Esophagus (tissue), 2 donors: ENCODE results near the gene UBE2E1. TPM values are rescaled to one million over a fixed set of nuclear protein-coding genes. Genes with fewer than 3 reads are reported as not detected.

ENCODE experiments used
- H3K27ac ChIP-seq, 2 donors: one replicate each; pipeline ENCODE4 v1.5.1; 2013; ENCODE audit warnings: low read depth in 2 of 2, mild to moderate bottlenecking in 2 of 2, inconsistent platforms in 1 of 2, low read length in 1 of 2, moderate library complexity in 1 of 2
- H3K27me3 ChIP-seq, 2 donors: one replicate each; pipeline ENCODE4 v1.6.1; 2013; ENCODE audit warnings: low read length in 2 of 2, control low read depth in 1 of 2, mild to moderate bottlenecking in 1 of 2; ENCODE audit not compliant: insufficient read depth in 2 of 2, control insufficient read depth in 1 of 2
- H3K36me3 ChIP-seq, 2 donors: one replicate each; pipeline ENCODE4 v1.6.1; 2013; ENCODE audit warnings: low read length in 1 of 2; ENCODE audit not compliant: control insufficient read depth in 2 of 2, insufficient read depth in 2 of 2
- H3K4me1 ChIP-seq, 2 donors: one replicate each; pipeline ENCODE4 v1.6.1; 2013; ENCODE audit warnings: low read length in 1 of 2; ENCODE audit not compliant: control insufficient read depth in 2 of 2, insufficient read depth in 2 of 2
- H3K4me3 ChIP-seq, 2 donors: one replicate each; pipeline ENCODE4 v1.5.1; 2013; ENCODE audit warnings: low read length in 2 of 2, mild to moderate bottlenecking in 2 of 2, low read depth in 1 of 2, moderate library complexity in 1 of 2
- H3K9me3 ChIP-seq, 2 donors: one replicate each; pipeline ENCODE4 v1.6.1; 2013; ENCODE audit warnings: mild to moderate bottlenecking in 2 of 2, low read depth in 1 of 2, low read length in 1 of 2, moderate library complexity in 1 of 2; ENCODE audit not compliant: control insufficient read depth in 2 of 2, insufficient read depth in 1 of 2
- WGBS, 2 donors: extraction: QIAGEN DNeasy Blood & Tissue Kit; methylation state at CpG; one replicate each; pipeline ENCODE4 v1.1.7; 2013; 5-methylcytosine and 5-hydroxymethylcytosine counted together
- polyA plus RNA-seq, 2 donors: library from polyadenylated mRNA; stranded (reverse); fragments of 200-250 nt; gene quantifications; one replicate each; pipeline ENCODE4 v1.2.3, GENCODE V29; 2013
- donor health status: healthy with polysubstance abuse.
- donor health status: Bipolar disorder and iron deficiency.

Gene UBE2E1
- polyA plus RNA-seq, 2 donors: 86.1 to 102 TPM

- Histone ChIP-seq H3K4me1 (no peaks in the 10 kb centered on the region), H3K9me3 (no peaks in the 10 kb centered on the region), H3K36me3 (no peaks in the 10 kb centered on the region), H3K27me3 (no peaks in the 10 kb centered on the region), H3K4me3 (peak overlapping the region; percentile 83 to 98), H3K27ac (peak overlapping the region; percentile 78 to 86)
- 2 to 3% methylated on average over 47 to 71 of the region's 71 CpGs for WGBS, 2 donors
Observed at GRCh38 chr3:23806534-23807423, 1.0 kb downstream of the UBE2E1 start.

- Histone ChIP-seq H3K4me3 (peak overlapping the region; percentile 83 to 98), H3K4me1 (no peaks in the 10 kb centered on the region), H3K36me3 (no peaks in the 10 kb centered on the region), H3K27me3 (no peaks in the 10 kb centered on the region), H3K27ac (peak overlapping the region; percentile 78 to 85), H3K9me3 (no peaks in the 10 kb centered on the region)
- WGBS, 2 donors: 26 to 27% methylated on average over 5 of the region's 5 CpGs
Observed at GRCh38 chr3:23807424-23808015, 1.8 kb downstream of the UBE2E1 start.

- no peak overlapping the region for H3K4me3 ChIP-seq
- no peaks in the 10 kb centered on the region for H3K27me3 ChIP-seq
- no peaks in the 10 kb centered on the region for H3K36me3 ChIP-seq
- no peaks in the 10 kb centered on the region for H3K4me1 ChIP-seq
- WGBS, 2 donors: 56% methylated on average over 5 of the region's 5 CpGs
- no peaks in the 10 kb centered on the region for H3K9me3 ChIP-seq
- H3K27ac ChIP-seq: peak overlapping the region in 1 of 2 donors; percentile 30
Observed at GRCh38 chr3:23808525-23808924, 2.8 kb downstream of the UBE2E1 start.

- 42 to 46% methylated on average over 2 of the region's 2 CpGs for WGBS, 2 donors
- H3K27me3 ChIP-seq: no peaks in the 10 kb centered on the region
- no peak overlapping the region for H3K4me3 ChIP-seq
- peak overlapping the region; percentile 6 to 48 for H3K27ac ChIP-seq
- H3K36me3 ChIP-seq: no peaks in the 10 kb centered on the region
- no peaks in the 10 kb centered on the region for H3K4me1 ChIP-seq
- no peaks in the 10 kb centered on the region for H3K9me3 ChIP-seq
Observed at GRCh38 chr3:23809294-23809693, 3.5 kb downstream of the UBE2E1 start.

DNA sequence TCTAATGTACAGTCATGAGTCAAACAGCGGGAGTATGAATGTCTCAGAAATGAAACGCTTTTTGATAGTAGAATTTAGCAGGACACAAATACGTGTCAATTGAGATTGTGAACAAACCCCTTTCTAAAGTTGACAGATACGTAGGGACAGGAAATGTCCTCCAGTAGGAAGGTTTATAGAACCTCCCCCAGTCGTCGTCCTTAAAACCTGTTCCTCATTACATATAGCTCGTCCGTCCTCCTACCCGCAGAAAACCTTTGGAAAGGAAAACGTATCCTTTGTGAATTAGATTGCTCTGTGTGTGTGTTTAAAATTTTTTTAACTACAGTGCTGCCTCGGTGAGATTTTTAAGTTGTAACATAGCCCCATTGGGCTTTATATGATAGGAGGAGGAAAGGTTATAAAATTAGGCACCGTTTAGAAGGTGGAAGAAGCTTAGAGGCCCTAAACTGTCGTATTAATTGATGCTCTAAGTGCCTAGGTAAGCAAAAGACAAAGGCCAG lies 4.1 kb downstream of the UBE2E1 start:
- Histone ChIP-seq H3K9me3 (no peaks in the 10 kb centered on the region), H3K4me1 (no peaks in the 10 kb centered on the region), H3K27ac (peak overlapping the region; percentile 79 to 91), H3K27me3 (no peaks in the 10 kb centered on the region), H3K36me3 (no peaks in the 10 kb centered on the region), H3K4me3 (peak overlapping the region; percentile 83 to 86)
- WGBS, 2 donors: 38 to 47% methylated on average over 13 of the region's 13 CpGs

DNA sequence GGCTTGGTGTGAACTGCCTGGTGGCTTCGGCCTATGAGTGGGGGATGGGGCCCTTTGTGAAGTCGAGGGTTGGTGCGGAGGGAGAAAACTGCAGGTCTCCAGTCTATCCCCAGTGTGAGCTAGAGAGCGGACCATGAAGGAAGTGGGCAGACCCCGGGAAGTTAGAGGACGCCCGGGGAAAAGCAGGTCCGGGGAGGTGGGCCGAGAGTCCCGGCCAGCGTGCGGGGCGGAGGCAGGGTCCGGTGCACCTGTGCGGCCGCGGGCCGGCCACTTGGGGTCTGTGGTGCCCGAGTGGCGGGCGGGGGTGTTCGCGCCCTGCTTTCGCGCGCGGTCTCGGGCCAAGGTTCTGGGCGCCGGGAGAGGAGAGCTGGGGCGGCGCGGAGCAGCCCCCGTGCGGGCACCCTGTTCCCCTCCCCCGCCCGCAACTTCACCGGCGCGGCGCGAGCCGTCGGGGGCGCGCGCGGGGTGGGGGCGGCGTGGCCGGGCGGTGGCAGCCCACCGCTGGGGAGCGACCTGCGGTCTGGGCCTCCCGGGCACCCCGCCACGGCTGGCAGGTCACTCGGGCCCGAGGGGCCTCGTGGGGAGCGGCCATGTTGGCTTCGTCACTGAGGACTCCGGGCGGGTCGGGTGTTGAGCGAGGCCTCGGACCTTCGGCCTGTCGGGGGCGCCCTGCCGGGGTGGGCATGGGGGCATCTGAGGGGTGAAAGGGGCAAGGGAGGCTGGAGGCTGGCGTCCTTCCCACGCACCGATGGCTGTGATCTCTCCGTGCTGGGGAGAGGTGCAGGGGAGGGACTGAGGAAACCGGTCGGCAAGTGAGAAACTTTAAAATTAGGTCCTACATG lies 4.8 kb downstream of the UBE2E1 start:
- Histone ChIP-seq H3K9me3 (no peaks in the 10 kb centered on the region), H3K27ac (peak overlapping the region; percentile 79 to 91), H3K27me3 (no peaks in the 10 kb centered on the region), H3K4me3 (peak overlapping the region; percentile 83 to 86), H3K4me1 (no peaks in the 10 kb centered on the region), H3K36me3 (no peaks in the 10 kb centered on the region)
- WGBS, 2 donors: 1% methylated on average over 52 to 78 of the region's 78 CpGs

GRCh38 chr3:23811185-23811527 lies 5.4 kb downstream of the UBE2E1 start:
- H3K27ac ChIP-seq: peak overlapping the region; percentile 79 to 91
- H3K4me3 ChIP-seq: peak overlapping the region; percentile 83 to 86
- 28 to 39% methylated on average over 10 of the region's 10 CpGs for WGBS, 2 donors
- H3K36me3 ChIP-seq: no peaks in the 10 kb centered on the region
- H3K4me1 ChIP-seq: no peaks in the 10 kb centered on the region
- H3K9me3 ChIP-seq: no peaks in the 10 kb centered on the region
- H3K27me3 ChIP-seq: no peaks in the 10 kb centered on the region

DNA sequence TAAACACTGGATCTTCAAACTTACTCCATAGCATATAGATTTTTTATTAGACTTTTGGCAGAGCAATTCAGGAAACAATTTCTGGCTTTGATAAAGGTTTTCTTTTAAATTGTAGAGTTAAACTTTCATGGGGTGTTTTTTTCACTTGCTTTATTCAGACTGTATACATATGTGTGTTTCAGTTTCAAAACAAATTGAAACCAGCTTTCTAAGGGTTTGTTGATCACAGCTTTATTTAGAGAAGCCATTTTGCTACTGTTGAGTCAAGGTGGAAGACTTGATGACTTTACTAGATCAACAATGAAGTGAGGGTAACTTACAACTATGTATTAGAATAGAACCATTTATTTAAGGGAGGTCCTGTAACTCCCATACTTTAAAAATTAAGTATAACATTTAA lies 6.2 kb downstream of the UBE2E1 start:
- H3K4me1 ChIP-seq: no peaks in the 10 kb centered on the region
- no peak overlapping the region for H3K4me3 ChIP-seq
- no peaks in the 10 kb centered on the region for H3K9me3 ChIP-seq
- H3K27me3 ChIP-seq: no peaks in the 10 kb centered on the region
- no peak overlapping the region for H3K27ac ChIP-seq
- H3K36me3 ChIP-seq: no peaks in the 10 kb centered on the region

DNA sequence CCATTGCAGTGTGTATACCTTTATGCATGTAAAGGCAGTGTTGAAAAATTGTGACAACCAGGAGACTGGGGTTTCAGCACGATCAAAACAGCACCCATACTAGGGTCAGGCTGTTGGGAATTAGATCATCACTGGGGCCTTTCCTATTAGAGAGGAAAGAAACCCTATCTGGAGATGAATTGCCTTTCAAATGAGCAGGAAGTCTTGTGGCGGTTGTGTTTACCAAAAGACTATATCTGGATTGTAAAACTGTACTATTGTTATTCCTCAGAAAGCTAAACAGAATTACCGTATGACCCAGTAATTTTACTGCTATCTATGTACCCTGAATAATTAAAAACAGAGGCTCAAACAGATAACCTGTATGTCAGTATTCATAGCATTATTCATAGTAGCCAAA lies 10.1 kb downstream of the UBE2E1 start:
- Histone ChIP-seq H3K36me3 (no peaks in the 10 kb centered on the region), H3K9me3 (no peaks in the 10 kb centered on the region), H3K27ac (no peak overlapping the region), H3K4me1 (no peaks in the 10 kb centered on the region), H3K27me3 (no peaks in the 10 kb centered on the region), H3K4me3 (no peak overlapping the region)
- 60 to 67% methylated on average over 3 of the region's 3 CpGs for WGBS, 2 donors
